Measurements from ENCODE around the gene LRCH2. TPM values are rescaled to one million over a fixed set of nuclear protein-coding genes. Genes with fewer than 3 reads are reported as not detected.

Gene LRCH2
- total and polyA plus RNA-seq, 2 of the 4 experiments (the other 2 are of a cell fraction), result 2.6 to 4.3 TPM

GRCh38 chrX:115189646-115190635 lies 44.0 kb downstream of the LRCH2 start:
- peaks cover 14% of the 10 kb centered on the region; the same call in 1 of the 2 replicates for H3K9me3 ChIP-seq (ENCODE audit: control insufficient read depth, insufficient read depth, low read length)
- H2BK5ac ChIP-seq (ENCODE audit: low read depth, low read length, poor library complexity, severe bottlenecking), result no peak overlapping the region
- DNase-seq (no peak), ATAC-seq (ENCODE audit: low read depth) (no peak)
- no peak overlapping the region for H3K4me3 ChIP-seq (ENCODE audit: insufficient read depth, low read depth, low read length)
- BruUV-seq (replicated peaks), result no TSS peak
- H3K27me3 ChIP-seq (ENCODE audit: control insufficient read depth, insufficient read depth, low read length), result no peaks in the 10 kb centered on the region
- H2BK20ac ChIP-seq (ENCODE audit: low read depth, low read length), result no peak overlapping the region
- in situ Hi-C loops (cut with MboI; ENCODE audit: low sequenced_read_pairs), result no loop called here
- no peak overlapping the region for H4K8ac ChIP-seq (ENCODE audit: low read depth in 2 of 2, low read length in 2 of 2)
- dilution Hi-C loops (cut with HindIII; ENCODE audit: low sequenced_read_pairs, unreplicated experiment), result no loop called here
- no peak overlapping the region for H3K9ac ChIP-seq (ENCODE audit: low read depth, low read length)
- H3K4me2 ChIP-seq (ENCODE audit: low read depth, low read length), result no peak overlapping the region
- no peak overlapping the region for H3K14ac ChIP-seq (replicated peaks; ENCODE audit: low read depth, low read length)
- no peaks in the 10 kb centered on the region for H3K4me1 ChIP-seq (ENCODE audit: control insufficient read depth, insufficient read depth, low read length)
- H3K36me3 ChIP-seq (ENCODE audit: control insufficient read depth, insufficient read depth, low read length), result no peaks in the 10 kb centered on the region; the same call in 1 of the 2 replicates
- CTCF ChIA-PET, result no interaction called here
- H3K27ac ChIP-seq (ENCODE audit: insufficient read depth, low read length), result no peak overlapping the region
- no peak overlapping the region for H2AFZ ChIP-seq (replicated peaks; ENCODE audit: low read length, poor library complexity)
- 94% methylated on average over 35 of the region's 76 CpGs; no CpG with 5 or more reads in 1 of the 2 experiments for WGBS, 2 experiments (ENCODE audit: extremely low coverage in 2 of 2, insufficient read length in 1 of 2)
- POLR2A ChIA-PET (ENCODE audit: unreplicated experiment), result no interaction called here
- no peak overlapping the region for H4K5ac ChIP-seq (ENCODE audit: low read depth, low read length)
- intact Hi-C loops (cut with micrococcal nuclease), result no loop called here
- H3K79me1 ChIP-seq (ENCODE audit: low read depth in 1 of 2, low read length in 2 of 2), result peaks cover 3 to 4% of the 10 kb centered on the region in 2 experiments; a peak in 3 of 4 replicates
- H3K23ac ChIP-seq (ENCODE audit: low read depth, low read length), result no peak overlapping the region
- peak overlapping the region; percentile 13 for H2AK9ac ChIP-seq (replicated peaks; ENCODE audit: low read depth, low read length, poor library complexity)
- no peak overlapping the region for H3K4ac ChIP-seq (ENCODE audit: low read depth, low read length)
- TF ChIP-seq SMC3 (IDR thresholded peaks at IDR 0.05; ENCODE audit: low read depth, low read length), result no peak
- no peak for TF ChIP-seq CHD1 (IDR thresholded peaks at IDR 0.05; ENCODE audit: low read depth, low read length)
- no peak for TF ChIP-seq RFX5 (IDR thresholded peaks at IDR 0.05; ENCODE audit: low read depth, low read length)
- TF ChIP-seq CEBPB (IDR thresholded peaks at IDR 0.05; ENCODE audit: low read depth, low read length), result no peak
- no peak for TF ChIP-seq ELK1 (IDR thresholded peaks at IDR 0.05; ENCODE audit: borderline replicate concordance, low read depth, low read length)
- no peak for TF ChIP-seq RAD21 (IDR thresholded peaks at IDR 0.05; ENCODE audit: low read length)
- no peak for TF ChIP-seq RCOR1 (IDR thresholded peaks at IDR 0.05; ENCODE audit: insufficient replicate concordance, low read length)
- TF ChIP-seq FOS (IDR thresholded peaks at IDR 0.05; ENCODE audit: low read depth, low read length), result no peak
- TF ChIP-seq MXI1 (IDR thresholded peaks at IDR 0.05; ENCODE audit: borderline replicate concordance, low read depth, low read length), result no peak
- no peak for TF ChIP-seq CTCF (conservative IDR thresholded peaks at IDR 0.05; ENCODE audit: low read depth, low read length)
- no peak for TF ChIP-seq POLR2A (IDR thresholded peaks at IDR 0.05; ENCODE audit: low read depth, low read length)
- no peak overlapping the region for H4K91ac ChIP-seq (ENCODE audit: insufficient read depth, low read depth, low read length)
- no peaks in the 10 kb centered on the region; the same call in 1 of the 2 replicates for H4K20me1 ChIP-seq (ENCODE audit: insufficient read depth, low read length)
- H2BK120ac ChIP-seq (ENCODE audit: low read depth, low read length), result no peak overlapping the region
- no peaks in the 10 kb centered on the region for H3K9me1 ChIP-seq (ENCODE audit: insufficient read depth, low read length)
- H3K56ac ChIP-seq (ENCODE audit: extremely low read depth, insufficient read depth, low read length), result no peak overlapping the region
- H3K18ac ChIP-seq (ENCODE audit: low read depth, low read length), result no peak overlapping the region
- no peak overlapping the region for H2BK15ac ChIP-seq (ENCODE audit: low read depth, low read length)
- no peak overlapping the region for H2AK5ac ChIP-seq (ENCODE audit: low read depth, low read length)
